Measurements from ENCODE around the gene PRR30.

- TF ChIP-seq POLR2A (IDR thresholded peaks at IDR 0.05; ENCODE audit: low read depth, low read length) (no peak), POLR2AphosphoS5 (IDR thresholded peaks at IDR 0.05; ENCODE audit: low read depth, low read length) (no peak), PAX5 (IDR thresholded peaks at IDR 0.05; ENCODE audit: insufficient read depth, low read length, severe bottlenecking) (no peak), TAF1 (IDR thresholded peaks at IDR 0.05; ENCODE audit: low read depth, low read length) (no peak), SPI1 (IDR thresholded peaks at IDR 0.05; ENCODE audit: low read depth, low read length) (no peak)
Measured at GRCh38 chr2:27087823-27088410, 51.3 kb downstream of the PRR30 start.
